ENCODE measurements around the gene ZDHHC13.

The ZDHHC13 gene

DNA sequence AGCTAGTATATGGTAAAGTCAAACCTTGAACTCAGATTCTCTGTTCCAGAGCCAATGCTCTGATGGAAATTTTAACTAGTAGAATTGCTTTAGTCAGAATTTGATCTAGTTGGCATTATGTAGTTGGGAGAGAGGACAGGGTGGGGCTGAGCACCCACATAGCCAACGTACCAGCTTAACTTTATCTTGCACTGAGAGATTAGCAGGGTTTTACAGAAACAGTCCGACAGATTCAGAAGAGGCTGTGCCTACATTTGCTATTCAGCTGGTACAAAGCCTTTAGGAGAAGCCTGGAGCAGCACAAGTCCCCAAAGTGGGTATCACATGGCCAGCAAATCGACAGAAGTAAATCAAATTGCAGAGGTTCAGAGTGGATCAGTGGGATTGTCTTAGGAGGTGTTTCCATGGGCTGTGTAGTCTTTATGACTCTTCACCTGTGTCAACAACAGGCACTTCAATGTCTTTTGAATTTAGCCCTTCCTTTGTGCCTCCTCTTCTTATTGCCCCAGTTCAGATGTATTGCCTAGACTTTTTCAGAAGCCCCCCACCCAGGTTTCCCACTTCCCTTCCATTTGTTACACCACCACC lies 92.1 kb downstream of the ZDHHC13 start:
- no peak for DNase-seq

DNA sequence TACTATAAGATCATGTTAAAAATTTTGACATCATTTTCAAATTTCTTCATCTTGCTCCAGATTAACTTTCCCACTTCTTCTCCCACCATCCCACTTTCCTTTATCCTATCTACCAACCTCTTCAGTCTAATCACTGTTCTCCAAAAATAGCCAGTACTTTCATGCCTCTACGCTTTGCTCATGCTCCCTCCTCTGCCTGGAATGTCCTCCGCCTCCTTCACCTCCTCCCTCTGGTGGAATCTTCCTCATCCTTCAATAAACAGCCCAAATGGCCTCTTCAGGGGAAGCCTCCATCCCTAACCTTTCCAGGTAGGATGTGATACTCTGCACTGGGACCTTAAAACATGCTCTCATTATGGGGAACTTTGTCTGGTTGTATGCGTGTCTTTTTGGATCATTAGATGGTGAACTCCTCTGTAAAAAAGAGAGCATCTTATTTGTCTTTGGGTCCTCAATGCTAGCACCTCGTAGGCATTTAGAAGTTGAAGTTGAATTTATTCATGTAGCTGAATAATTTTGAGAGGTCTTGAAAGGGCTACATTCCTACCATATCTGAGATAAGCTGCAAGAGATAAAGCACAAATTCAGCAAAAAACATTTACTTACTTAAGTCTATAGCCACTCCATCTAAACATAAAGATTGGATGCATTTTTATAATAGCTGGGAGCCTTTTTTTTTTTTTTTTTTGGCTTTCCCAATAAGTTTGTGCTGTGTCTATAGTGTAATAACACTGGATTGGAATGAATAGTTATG lies 92.8 kb downstream of the ZDHHC13 start:
- no peak for DNase-seq

DNA sequence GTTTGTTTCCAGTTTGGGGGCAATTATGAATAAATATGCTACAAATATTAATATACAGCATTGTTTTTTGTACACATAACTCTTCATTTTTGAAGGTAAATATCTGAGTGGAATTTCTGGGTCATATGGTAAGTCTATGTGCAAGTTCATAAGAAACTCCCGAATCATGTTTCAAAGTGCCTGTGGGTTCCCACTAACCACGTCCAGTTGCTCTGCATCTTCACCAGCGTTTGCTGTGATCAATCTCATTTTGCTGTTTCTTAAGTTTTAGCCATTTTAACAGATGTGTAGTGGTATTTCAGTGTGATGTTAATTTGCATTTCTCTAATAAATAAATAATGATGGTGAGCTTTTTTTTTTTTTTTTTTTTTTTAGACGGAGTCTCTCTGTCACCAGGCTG lies 99.1 kb downstream of the ZDHHC13 start:
- DNase-seq = no peak

DNA sequence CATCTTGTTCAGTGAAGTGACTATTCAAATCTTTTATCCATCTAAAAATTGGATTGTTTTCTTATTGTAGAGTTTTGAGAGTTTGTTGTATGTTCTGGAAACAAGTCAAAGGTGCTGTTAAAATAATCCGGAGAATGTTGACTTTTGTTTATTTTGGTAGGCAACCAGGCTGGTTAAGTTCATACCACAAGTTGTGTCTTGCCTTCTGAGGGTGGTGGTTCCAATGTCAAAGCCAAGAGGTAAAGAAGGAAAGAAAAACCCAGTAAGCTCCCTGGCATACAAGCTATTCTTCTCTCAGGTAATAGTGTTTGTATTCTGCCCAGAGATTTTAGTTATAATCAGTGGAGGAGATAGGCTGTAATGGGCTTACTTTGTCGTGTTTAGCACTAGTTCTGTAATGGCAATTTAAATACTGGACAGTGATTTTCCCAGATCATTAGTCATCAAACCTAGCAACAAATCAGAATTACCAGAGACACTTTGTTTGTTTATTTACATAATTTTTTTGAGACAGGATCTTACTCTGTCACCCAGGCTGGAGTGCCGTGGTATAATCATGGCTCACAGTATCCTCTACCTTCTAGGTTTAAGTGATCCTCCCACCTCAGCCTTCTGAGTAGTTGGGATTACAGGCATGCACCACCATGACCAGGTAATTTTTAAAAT lies 99.9 kb downstream of the ZDHHC13 start:
- no peak for DNase-seq

DNA sequence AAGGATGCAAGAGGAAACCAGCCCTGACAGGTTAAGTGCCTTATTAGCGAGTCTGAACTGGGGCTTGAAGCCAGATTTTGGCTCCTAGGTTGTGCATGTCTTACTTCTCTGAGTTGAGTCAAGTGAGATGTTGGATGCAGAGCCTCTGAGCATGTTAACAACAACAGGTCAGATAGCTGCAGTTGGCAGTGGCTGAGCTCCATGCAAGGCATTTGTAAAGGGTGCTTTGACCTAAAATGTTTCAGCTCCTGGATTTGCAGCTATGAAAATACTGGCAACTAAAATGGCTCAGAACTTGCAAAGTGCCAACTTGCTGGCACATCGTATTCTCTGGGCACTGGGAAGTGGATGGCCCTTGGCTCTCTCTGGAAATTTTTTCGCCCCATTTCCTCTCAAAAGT lies 101.2 kb downstream of the ZDHHC13 start:
- DNase-seq = no peak

DNA sequence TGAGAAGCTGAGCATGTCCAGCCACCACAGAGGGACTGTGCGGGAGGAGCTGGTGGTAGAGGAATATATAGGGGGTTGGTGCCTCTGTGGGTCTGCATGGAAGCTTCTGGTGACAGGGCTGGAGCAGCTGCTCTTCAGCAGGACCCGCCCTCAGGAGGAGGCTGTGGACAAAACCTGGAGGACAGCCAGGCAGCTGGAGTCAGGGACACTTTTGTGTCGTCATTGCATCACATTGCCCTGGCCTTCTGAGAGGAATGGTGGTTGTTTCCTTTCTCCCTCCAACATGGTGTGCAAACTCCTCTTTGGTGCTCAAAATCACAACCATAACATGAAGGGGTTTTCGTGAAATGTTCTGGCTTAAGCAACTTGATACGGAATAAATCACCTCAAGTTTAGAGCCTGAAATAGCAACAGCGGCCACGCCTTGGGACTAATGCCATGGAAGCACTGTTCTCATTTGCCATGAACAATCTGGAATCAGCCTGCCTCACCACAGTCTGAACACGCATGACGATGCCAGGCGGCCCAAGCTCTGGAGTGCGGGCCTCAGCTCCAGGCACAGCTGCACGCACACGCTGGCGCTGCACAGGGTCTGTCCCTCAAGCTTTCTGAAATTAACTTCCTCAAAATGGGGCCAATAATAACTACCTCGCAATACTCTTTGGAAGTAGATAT lies 102.0 kb downstream of the ZDHHC13 start:
- no peak for DNase-seq

DNA sequence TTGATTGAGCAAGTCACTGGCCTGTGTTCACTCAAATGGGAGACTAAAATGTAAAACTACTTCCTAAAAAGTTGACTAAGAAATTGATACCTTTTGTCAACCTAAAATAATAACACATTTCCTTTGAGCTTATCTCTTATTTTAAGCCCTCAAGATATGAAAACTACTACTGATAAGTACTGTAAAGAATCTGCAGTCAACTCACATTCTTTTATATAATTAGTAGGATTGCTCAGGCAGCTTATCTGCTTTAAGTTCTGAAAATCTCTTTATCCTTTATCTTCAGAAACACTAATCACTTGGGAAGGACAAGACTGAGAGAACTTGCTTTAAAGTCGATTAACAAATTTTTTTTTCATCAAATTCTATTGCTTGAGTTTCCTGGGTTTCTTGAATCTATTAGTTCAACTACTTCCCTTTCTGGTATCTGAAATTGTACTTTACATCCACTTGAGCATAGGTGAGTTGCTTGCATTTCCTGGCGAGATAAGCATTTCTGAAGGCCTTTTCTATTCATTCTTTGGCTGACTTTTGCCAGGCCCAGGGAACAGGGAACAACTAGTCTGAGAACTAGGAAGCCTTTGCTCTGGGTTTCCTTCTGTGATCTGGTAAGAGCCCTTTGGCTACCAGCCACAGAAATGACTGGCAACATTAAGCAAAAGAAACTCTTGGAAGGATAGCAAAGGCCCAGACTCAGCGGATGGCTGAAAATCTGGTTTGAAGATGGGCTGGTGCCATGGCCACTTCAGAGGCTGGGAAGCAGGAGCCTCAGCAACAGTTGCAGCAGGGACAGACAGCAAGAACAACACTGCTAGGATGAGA lies 104.1 kb downstream of the ZDHHC13 start:
- no peak for DNase-seq

DNA sequence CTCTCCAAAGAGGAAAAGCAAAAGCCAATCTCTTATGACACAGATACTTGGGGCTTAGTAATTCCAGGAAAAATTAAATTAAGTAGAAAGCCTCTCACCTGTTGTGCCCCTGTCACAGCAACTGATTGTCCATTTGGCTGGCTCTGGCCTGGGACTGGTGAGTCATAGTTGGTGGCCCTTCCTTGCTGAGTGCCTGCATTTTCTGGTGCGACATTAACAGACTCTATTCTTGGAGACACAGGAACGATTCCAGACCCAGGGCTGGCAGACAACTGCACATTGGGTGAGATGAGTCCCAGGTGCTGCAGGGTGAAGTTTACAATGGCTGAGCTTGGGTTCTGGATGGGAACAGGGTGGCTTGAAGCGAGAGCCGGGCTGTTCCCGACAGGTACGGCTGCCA lies 108.2 kb downstream of the ZDHHC13 start:
- no peak for DNase-seq

DNA sequence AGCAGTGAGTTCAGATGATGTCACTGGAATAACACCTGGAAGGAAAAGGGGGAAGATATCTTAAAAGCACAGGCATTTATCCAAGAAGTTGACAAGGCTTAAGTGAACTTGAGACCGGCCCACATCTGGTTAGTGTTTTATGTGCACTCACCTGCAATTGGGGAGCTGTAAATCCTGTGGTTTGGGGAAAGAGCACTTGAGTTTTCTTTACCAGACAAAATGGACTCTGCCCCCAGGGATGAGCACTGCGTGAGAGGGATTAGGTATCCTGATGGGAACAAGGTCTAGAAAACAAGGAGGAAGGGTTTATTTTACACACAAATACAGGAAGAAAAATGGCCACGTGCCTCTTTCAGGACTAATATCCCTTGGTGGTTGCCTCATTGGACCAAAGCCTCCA lies 108.6 kb downstream of the ZDHHC13 start:
- no peak for DNase-seq
